Fibroblast of peridontal ligament (primary cell): ENCODE results near the gene RNF44.

Experiments
- DNase-seq: peaks from one replicate; pipeline ENCODE4 v3.0.0-alpha.2; 2010; ENCODE audit errors: extremely low read depth

Gene RNF44

GRCh38 chr5:176535664-176536131 is 1.5 kb downstream of the RNF44 start:
- DNase-seq, result no peak

GRCh38 chr5:176535101-176535663 is 2.0 kb downstream of the RNF44 start:
- peak; percentile 30 for DNase-seq

- no peak for DNase-seq
These were observed 2.6 kb downstream of the RNF44 start for GRCh38 chr5:176534640-176535039.

DNA sequence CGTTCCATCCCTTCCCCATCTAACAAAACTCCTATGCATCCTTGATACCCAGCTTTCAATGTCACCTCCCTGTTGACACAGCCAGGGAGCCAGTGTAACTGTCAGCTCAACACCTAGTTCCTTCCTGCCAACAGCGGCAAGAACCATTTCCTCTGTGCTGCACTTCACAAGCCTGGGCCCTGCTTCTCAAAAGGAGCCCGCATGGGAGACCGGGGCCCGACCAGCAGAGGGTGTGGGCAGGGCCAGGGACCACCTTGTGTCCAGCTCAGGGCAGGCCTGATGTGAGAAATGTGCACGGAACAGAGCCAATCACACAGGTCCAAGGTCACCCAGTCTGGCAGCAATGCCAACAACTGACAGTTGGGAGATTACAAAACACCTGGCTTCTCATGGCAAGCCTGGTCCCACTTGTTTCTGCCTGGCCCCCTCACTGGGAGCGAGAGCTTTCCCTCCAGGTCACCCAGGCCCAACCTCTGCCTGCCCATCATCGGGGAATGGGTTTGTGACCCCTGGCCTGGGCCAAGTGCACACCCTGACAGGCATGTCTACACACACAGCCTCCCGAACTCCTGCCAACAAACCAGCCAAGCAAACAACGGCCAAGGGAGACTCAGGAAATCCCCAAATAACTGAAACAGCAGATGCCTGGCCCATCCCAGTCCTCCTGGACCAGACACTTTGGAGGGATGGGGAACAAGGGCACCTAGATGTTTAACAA is 3.1 kb downstream of the RNF44 start:
- no peak for DNase-seq

- no peak for DNase-seq
These were observed 3.8 kb downstream of the RNF44 start for GRCh38 chr5:176533390-176533789.

DNA sequence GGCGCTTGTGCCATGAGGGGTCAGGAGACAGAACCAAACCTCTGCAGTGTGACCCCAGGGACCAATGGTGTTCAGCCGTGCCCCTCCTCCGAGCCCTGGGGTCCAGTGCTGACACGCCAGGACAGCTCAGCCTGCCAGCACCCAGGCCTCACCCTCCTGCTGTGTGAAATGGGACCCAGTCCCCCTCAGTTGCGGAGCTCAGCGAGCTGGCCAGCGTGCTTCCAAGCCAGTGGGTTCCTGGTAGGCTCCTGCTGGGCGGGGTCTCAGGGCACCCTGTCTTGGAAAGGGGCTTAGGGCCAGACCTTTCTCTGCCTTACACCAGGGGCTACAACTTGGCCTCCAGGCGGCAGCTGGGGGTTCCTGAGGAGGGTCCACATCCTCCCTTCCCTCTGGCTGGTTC is 4.4 kb downstream of the RNF44 start:
- no peak for DNase-seq

DNA sequence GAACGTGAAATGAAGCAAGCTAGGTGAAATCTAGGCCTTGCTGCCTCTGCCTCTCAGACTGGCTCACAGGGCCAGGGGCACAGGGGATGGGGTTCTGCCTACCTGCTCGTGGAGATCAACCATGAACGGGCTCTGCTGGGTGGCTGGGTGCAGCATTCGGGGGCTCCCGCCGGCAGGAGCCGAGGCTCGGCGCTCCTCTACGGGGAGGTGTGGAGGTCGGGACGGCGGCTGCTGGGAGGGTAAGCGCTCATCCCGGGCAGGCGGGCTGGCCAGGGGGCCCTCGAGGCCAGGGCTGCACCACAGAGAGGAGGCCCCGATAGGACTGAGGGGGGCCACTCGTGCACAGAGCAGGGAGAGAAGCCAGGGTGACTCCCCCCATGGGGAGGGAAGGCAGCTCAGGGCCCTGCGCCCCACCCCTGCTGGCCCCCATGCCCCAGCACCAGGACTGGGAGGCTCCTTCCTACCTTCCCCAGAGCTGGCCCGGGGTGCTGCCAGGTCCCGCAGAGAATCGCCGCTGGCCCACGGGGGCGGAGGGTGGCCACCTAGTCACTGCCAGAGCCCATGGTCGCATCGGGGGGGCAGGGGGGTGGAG is 5.2 kb downstream of the RNF44 start:
- no peak for DNase-seq

- DNase-seq, result peak; percentile 30
These were observed 6.0 kb downstream of the RNF44 start for GRCh38 chr5:176530983-176531901.

GRCh38 chr5:176530393-176530982 is 6.7 kb downstream of the RNF44 start:
- no peak for DNase-seq

DNA sequence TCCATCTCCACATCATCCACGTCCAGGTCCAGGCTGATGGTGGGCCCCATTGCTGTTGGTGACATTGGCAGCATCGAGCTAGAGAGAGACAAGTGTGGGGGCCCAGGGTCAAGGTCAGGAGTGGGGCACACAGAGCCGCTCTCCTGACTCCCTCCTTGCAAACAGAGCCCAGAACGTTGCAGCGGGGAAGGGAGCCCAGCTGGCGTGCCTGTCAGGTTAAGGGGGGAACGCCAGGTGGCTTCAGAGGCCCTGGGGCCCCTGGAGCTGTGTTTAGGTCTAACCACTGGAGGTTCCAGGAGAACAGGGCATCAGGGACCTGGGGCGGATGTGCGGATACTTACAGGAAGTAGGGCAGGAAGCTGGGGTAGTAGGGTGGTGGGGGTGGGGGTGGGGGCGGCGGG is 7.5 kb downstream of the RNF44 start:
- DNase-seq, result no peak

GRCh38 chr5:176529116-176529740 is 8.0 kb downstream of the RNF44 start:
- no peak for DNase-seq

GRCh38 chr5:176528761-176529115 is 8.5 kb downstream of the RNF44 start:
- no peak for DNase-seq

DNA sequence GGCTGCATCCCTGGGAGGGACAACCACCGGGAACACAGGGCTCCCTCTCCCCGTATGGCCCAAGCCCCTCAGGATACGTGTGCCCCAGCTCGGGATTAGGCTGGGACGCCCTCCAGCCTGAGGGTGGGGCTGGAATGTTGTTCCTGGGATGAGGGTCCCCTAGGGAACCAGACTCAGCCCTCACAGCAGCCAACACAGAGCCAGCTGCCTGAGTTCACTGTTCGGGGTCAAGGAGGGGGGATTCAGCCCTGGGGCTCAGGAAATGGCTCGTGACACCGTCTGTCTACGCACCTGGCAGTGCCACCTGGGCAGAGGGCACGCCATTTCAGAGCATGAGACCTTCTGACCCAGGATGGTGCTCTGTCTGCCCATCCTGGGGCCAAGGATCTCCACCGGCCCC is 8.9 kb downstream of the RNF44 start:
- no peak for DNase-seq

GRCh38 chr5:176527246-176528222 is 9.7 kb downstream of the RNF44 start:
- DNase-seq, result no peak

- no peak for DNase-seq
These were observed 10.7 kb downstream of the RNF44 start for GRCh38 chr5:176526462-176526861.

DNA sequence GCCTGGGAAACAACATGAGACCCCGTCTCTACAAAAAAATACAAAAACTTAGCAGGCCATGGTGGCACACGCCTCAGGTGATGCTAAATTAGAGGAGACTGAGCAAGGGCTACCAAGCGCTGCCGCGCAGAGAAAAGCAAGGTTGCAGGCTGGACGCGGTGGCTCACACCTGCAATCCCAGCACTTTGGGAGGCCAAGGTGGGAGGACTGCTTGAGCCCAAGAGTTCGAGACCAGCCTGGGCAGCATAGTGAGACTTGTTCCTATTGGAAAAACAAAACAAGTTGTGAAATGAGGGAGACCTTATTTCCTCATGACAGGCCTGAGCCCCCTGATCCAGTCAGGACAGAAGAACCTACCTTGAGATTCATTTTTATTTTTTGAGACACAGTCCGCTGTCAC is 11.5 kb downstream of the RNF44 start:
- no peak for DNase-seq

DNA sequence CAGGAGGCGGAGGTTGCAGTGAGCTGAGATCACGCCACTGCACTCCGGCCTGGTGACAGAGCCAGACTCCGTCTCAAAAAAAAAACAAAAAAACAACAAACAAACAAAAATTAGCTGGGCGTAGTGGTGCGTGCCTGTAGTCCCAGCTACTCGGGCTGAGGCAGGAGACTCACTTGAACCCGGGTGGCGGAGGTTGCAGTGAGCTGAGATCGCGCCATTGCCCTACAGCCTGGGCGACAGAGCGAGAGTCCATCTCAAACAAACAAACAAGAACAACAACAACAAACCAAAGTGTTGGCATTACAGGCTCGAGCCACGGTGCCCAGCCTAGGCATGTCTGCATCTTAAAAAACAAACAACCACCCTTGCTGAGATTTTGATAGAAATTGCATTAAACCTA is 12.2 kb downstream of the RNF44 start:
- no peak for DNase-seq

- no peak for DNase-seq
These were observed 13.1 kb downstream of the RNF44 start for GRCh38 chr5:176524138-176524537.

DNA sequence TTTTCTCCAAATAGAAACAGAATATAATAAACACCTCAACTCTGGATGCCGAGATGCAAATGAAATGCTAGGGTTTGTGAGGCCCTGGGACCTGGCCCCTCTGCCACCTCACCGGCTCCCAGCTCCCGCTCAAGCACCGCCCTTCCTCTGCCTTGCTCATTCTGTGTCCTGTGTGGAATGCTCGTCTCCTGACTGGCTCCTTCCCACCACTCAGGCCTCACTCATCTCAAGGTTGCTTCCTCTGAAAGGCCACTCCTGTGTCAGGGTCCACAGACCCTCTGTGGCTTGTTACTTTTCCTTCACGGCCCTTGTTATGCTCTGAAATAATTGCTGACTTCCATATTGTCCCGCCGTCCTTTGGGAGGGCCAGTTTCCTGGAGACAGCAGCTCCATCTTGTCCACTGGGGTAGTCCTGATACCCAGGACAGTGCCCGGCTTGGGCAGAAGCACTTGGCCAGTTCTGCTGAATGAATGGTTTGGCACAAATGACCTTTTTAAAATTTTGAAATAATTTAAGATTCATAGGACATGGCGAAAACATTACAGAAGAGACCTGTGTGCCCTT is 15.4 kb downstream of the RNF44 start:
- no peak for DNase-seq

DNA sequence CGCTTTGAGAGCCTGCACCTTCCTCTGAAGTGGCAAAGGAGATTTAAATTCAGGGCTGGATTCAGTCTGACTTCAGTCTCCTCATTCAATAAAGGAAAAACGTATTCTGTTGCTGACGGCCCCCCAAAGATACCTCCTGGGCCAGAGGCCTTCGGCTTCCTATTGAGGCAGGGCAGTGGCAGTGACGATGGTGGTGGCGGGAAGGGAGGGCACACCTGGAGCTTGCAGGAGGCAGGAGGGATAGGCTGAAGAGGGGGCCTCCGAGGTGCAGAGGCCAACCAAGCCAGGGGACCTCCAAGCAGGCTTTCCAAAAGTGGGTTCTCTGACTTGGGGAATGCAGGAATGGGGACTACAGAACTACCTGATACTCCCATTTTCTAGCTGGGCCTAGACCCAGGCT is 15.9 kb downstream of the RNF44 start:
- no peak for DNase-seq
